CD14-positive monocyte (primary cell): ENCODE results near the gene TBX18. TPM values are rescaled to one million over a fixed set of nuclear protein-coding genes. Genes with fewer than 3 reads are reported as not detected.
A peak's percentile ranks its signal among the peaks of the same experiment; 100 is the strongest.

ENCODE experiments used
- DNase-seq, 3 donors: peaks; one replicate each; pipeline ENCODE4 v3.0.0-alpha.2; 2011 to 2022
- H2AFZ ChIP-seq: 2 replicates; pipeline ENCODE4 v1.6.0; 2012; ENCODE audit warnings: mild to moderate bottlenecking, low read depth, low read length, inconsistent platforms; ENCODE audit not compliant: insufficient read depth, poor library complexity, severe bottlenecking
- H3K27ac ChIP-seq, 2 donors: 1 replicate in 1 of 2; 2 replicates in 1 of 2; pipeline ENCODE4 v1.5.1; 2012 to 2013; ENCODE audit warnings: low read length in 2 of 2, control low read depth in 1 of 2, inconsistent platforms in 1 of 2, low read depth in 1 of 2, mild to moderate bottlenecking in 1 of 2
- H3K27me3 ChIP-seq, 2 donors: one replicate each; pipeline versions ENCODE4 v1.6.0 to v1.6.1; 2011 to 2013; ENCODE audit warnings: low read length in 2 of 2; ENCODE audit not compliant: control insufficient read depth in 2 of 2, insufficient read depth in 2 of 2
- H3K36me3 ChIP-seq, 2 donors: replicated peaks in 1 of 2; 1 replicate in 1 of 2; 2 replicates in 1 of 2; pipeline versions ENCODE4 v1.5.1 to v1.6.1; 2012 to 2013; ENCODE audit warnings: low read length in 2 of 2, control low read depth in 1 of 2, inconsistent platforms in 1 of 2, mild to moderate bottlenecking in 1 of 2; ENCODE audit not compliant: insufficient read depth in 2 of 2, control insufficient read depth in 1 of 2
- H3K4me1 ChIP-seq, 2 donors: 1 replicate in 1 of 2; 2 replicates in 1 of 2; pipeline versions ENCODE4 v1.5.1 to v1.6.1; 2012 to 2013; ENCODE audit warnings: low read length in 2 of 2, control low read depth in 1 of 2, inconsistent platforms in 1 of 2, mild to moderate bottlenecking in 1 of 2, moderate library complexity in 1 of 2; ENCODE audit not compliant: insufficient read depth in 2 of 2, control insufficient read depth in 1 of 2
- H3K4me2 ChIP-seq: replicated peaks from 2 replicates; pipeline ENCODE3; 2012; ENCODE audit warnings: low read length, moderate library complexity, mild to moderate bottlenecking; ENCODE audit not compliant: poor library complexity, severe bottlenecking; ENCODE audit errors: extremely low read depth
- H3K4me3 ChIP-seq, 3 experiments: fragments of 200-600 bp in 1 of 3; sonication (generic) in 1 of 3; replicated peaks in 1 of 3; 1 replicate in 2 of 3; 2 replicates in 1 of 3; pipeline ENCODE4 v1.5.1; 2011 to 2013; ENCODE audit warnings: low read length in 3 of 3, mild to moderate bottlenecking in 3 of 3, control low read depth in 2 of 3, low read depth in 2 of 3, inconsistent platforms in 1 of 3, moderate library complexity in 1 of 3
- H3K79me2 ChIP-seq: 2 replicates; pipeline ENCODE4 v1.6.0; 2012; ENCODE audit warnings: mild to moderate bottlenecking, control low read depth, inconsistent platforms, low read length, moderate library complexity; ENCODE audit not compliant: insufficient read depth
- H3K9ac ChIP-seq: 2 replicates; pipeline ENCODE4 v1.6.0; 2017; ENCODE audit warnings: low read length, mild to moderate bottlenecking; ENCODE audit not compliant: insufficient read depth, poor library complexity, severe bottlenecking
- H3K9me3 ChIP-seq, 2 donors: replicated peaks in 1 of 2; 1 replicate in 1 of 2; 2 replicates in 1 of 2; pipeline versions ENCODE4 v1.5.1 to v1.6.1; 2012 to 2013; ENCODE audit warnings: low read length in 2 of 2, control low read depth in 1 of 2; ENCODE audit not compliant: control insufficient read depth in 1 of 2, insufficient read depth in 1 of 2
- H4K20me1 ChIP-seq: 2 replicates; pipeline ENCODE4 v1.6.0; 2012; ENCODE audit warnings: mild to moderate bottlenecking, low read length, control low read depth, moderate library complexity; ENCODE audit not compliant: insufficient read depth
- H3K27ac Mint-ChIP-seq, 7 donors: one replicate each; pipeline ENCODE4 v1.8.0; 2020; ENCODE audit warnings: mild to moderate bottlenecking in 7 of 7, mixed read lengths in 7 of 7, moderate library complexity in 6 of 7, inconsistent platforms in 2 of 7
- H3K27me3 Mint-ChIP-seq, 3 donors: one replicate each; pipeline ENCODE4 v1.8.0; 2021 to 2022; ENCODE audit warnings: low read depth in 3 of 3, mild to moderate bottlenecking in 3 of 3, mixed read lengths in 3 of 3, moderate library complexity in 3 of 3, inconsistent platforms in 1 of 3
- H3K36me3 Mint-ChIP-seq, 2 donors: one replicate each; pipeline ENCODE4 v1.8.0; 2020; ENCODE audit warnings: mixed read lengths in 2 of 2, inconsistent platforms in 1 of 2, mild to moderate bottlenecking in 1 of 2
- H3K4me1 Mint-ChIP-seq: one replicate; pipeline ENCODE4 v1.8.0; 2020; ENCODE audit warnings: mild to moderate bottlenecking, mixed read lengths
- H3K4me3 Mint-ChIP-seq, 2 donors: one replicate each; pipeline ENCODE4 v1.8.0; 2020; ENCODE audit warnings: mild to moderate bottlenecking in 2 of 2, mixed read lengths in 2 of 2, moderate library complexity in 1 of 2
- H3K9me3 Mint-ChIP-seq, 7 donors: one replicate each; pipeline ENCODE4 v1.8.0; 2020 to 2022; ENCODE audit warnings: mixed read lengths in 7 of 7, mild to moderate bottlenecking in 6 of 7, moderate library complexity in 6 of 7, inconsistent platforms in 2 of 7
- CTCF ChIP-seq: fragments of 200-600 bp; IDR thresholded peaks from one replicate; pipeline ENCODE4 v1.8.0; 2022; ENCODE audit warnings: antibody characterized with exemption, mild to moderate bottlenecking
- WGBS: methylation state at CpG from one replicate; pipeline ENCODE4 v1.1.5; 2013; ENCODE audit warnings: missing lambda C conversion rate; ENCODE audit not compliant: insufficient coverage; 5-methylcytosine and 5-hydroxymethylcytosine counted together
- intact Hi-C, 2 donors: fragments of 100-400 bp; cut with micrococcal nuclease; formaldehyde crosslinking; loops; one replicate each; pipeline versions ENCODE4 v1.15.0 to v1.15.1; 2023
- polyA plus RNA-seq, 3 donors: library from polyadenylated mRNA; depleted of rRNA in 1 of 3; unstranded in 2 of 3; stranded (reverse) in 1 of 3; fragments of 300-500 nt in 2 of 3; fragments of >200 nt in 1 of 3; fragmentation: Illumina TruSeq in 2 of 3; gene quantifications; 1 replicate in 2 of 3; 2 replicates in 1 of 3; pipeline ENCODE4 v1.2.3, GENCODE V29; 2012 to 2021

Gene TBX18
- polyA plus RNA-seq, 3 donors = 0.01 TPM; not detected in 2

DNA sequence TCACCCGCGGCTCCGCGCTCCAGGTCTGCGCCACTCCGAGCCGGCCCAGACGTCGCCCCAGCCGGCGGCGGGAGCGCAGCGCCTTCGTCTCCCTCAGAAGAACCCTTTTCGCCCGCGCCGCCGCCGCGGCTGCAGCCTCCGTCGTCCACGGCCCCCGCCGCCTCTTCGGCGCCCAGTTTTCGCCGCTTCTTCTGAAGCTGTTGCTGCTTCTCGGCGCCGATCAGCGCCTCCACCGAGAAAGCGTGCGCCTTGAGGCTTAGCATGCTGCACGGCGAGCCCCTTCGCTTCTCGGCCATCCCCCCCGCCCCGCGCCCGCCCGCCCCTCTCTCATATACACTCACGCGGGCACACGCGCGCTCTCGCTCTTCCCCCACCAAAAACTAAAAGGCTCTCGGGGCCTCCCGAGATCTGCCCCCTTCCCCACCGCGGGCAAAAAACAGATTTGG is 489 bp downstream of the TBX18 start:
- no peak for TF ChIP-seq CTCF
- Histone ChIP-seq H3K4me3 (peak overlapping the region in 1 of 3 experiments; percentile 66), H3K27me3 (peaks cover 83 to 95% of the 10 kb centered on the region in 2 donors), H3K36me3 (no peaks in the 10 kb centered on the region), H3K9ac (no peak overlapping the region), H2AFZ (peak overlapping the region; percentile 67), H3K79me2 (no peaks in the 10 kb centered on the region), H3K4me1 (peaks cover 9 to 23% of the 10 kb centered on the region in 2 donors), H3K9me3 (peaks cover 46 to 61% of the 10 kb centered on the region in 2 donors), H4K20me1 (no peaks in the 10 kb centered on the region), H3K27ac (no peak overlapping the region), H3K4me2 (peak overlapping the region; percentile 67)
- Mint-ChIP-seq H3K27ac (peak overlapping the region in 2 of 7 donors; percentile 6 to 9), H3K4me1 (peaks cover 16% of the 10 kb centered on the region), H3K27me3 (peaks cover 86 to 93% (median 90%) of the 10 kb centered on the region in 3 donors), H3K36me3 (peaks cover 4 to 16% of the 10 kb centered on the region in 2 donors), H3K4me3 (peak overlapping the region; percentile 66 to 91), H3K9me3 (peaks cover 8 to 60% (median 48%) of the 10 kb centered on the region in 7 donors)
- DNase-seq = no peak
- under 1% methylated on average over 50 of the region's 57 CpGs for WGBS
- intact Hi-C loops = no loop called here

- Mint-ChIP-seq H3K27me3 (peaks cover 83 to 90% (median 86%) of the 10 kb centered on the region in 3 donors), H3K36me3 (peaks cover 4 to 16% of the 10 kb centered on the region in 2 donors), H3K9me3 (peaks cover 8 to 55% (median 46%) of the 10 kb centered on the region in 7 donors), H3K4me3 (peak overlapping the region; percentile 62 to 91), H3K4me1 (peaks cover 16% of the 10 kb centered on the region), H3K27ac (no peak overlapping the region)
- peak overlapping the region in 1 of 3 experiments; percentile 66 for H3K4me3 ChIP-seq
- H3K27me3 ChIP-seq = peaks cover 76 to 89% of the 10 kb centered on the region in 2 donors
- H3K4me1 ChIP-seq = peaks cover 9 to 23% of the 10 kb centered on the region in 2 donors
- DNase-seq = no peak
- 3% methylated on average over 74 of the region's 74 CpGs for WGBS
- H3K27ac ChIP-seq = no peak overlapping the region
- H2AFZ ChIP-seq = peak overlapping the region; percentile 67
- H3K9ac ChIP-seq = no peak overlapping the region
- intact Hi-C loops = no loop called here
- no peaks in the 10 kb centered on the region for H3K36me3 ChIP-seq
- TF ChIP-seq CTCF = no peak
- H3K79me2 ChIP-seq = no peaks in the 10 kb centered on the region
- H3K4me2 ChIP-seq = peak overlapping the region; percentile 67
- H4K20me1 ChIP-seq = no peaks in the 10 kb centered on the region
- H3K9me3 ChIP-seq = peaks cover 39 to 54% of the 10 kb centered on the region in 2 donors
Measured at GRCh38 chr6:84763003-84763885, 1.2 kb downstream of the TBX18 start.
